GM18508 (cell line): ENCODE data around the gene SLC35G4.
"Not testable (repeated sequence)": the region's sequence is repeated elsewhere in the genome, so short reads cannot be mapped to it uniquely, and the experiment has no call there.

Experiments
- ATAC-seq: cut with Tn5 transposase; IDR thresholded peaks from one replicate; pipeline ENCODE4 v1.9.1; 2021; ENCODE audit warnings: moderate number of reproducible peaks; ENCODE audit not compliant: insufficient read depth, unreplicated experiment

SLC35G4 gene

GRCh38 chr18:11609488-11609887, at the start of gene SLC35G4:
TSS of gene SLC35G4 (plus strand) at chr18:11609596. CDS start at chr18:11609596, 0 bp downstream.
- ATAC-seq: not testable (repeated sequence)

DNA sequence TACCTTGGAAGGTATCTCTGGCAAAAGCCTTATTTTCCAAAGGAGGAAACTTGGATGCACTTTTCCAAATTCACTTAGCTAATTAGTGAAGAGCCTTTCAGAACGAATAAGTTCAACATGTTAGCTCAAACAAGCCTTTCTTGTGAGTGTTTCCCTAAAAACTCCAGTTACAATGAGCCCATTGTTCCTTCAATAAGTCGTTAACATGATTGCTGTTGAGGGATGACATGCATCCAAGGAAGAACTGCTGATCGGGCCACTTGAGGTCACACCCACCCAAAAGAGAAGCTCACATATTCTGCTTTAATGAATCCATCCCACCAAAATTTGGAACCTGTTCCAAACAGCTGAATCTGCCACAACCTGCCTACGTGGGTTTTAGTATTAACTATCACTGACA, 48.1 kb upstream of the SLC35G4 start:
- no peak for ATAC-seq

- no peak for ATAC-seq
Observed at GRCh38 chr18:11565716-11566115, 43.7 kb upstream of the SLC35G4 start.

GRCh38 chr18:11566236-11566965, 43.0 kb upstream of the SLC35G4 start:
- no peak for ATAC-seq

- ATAC-seq: no peak
Observed at GRCh38 chr18:11567396-11567795, 42.0 kb upstream of the SLC35G4 start.

DNA sequence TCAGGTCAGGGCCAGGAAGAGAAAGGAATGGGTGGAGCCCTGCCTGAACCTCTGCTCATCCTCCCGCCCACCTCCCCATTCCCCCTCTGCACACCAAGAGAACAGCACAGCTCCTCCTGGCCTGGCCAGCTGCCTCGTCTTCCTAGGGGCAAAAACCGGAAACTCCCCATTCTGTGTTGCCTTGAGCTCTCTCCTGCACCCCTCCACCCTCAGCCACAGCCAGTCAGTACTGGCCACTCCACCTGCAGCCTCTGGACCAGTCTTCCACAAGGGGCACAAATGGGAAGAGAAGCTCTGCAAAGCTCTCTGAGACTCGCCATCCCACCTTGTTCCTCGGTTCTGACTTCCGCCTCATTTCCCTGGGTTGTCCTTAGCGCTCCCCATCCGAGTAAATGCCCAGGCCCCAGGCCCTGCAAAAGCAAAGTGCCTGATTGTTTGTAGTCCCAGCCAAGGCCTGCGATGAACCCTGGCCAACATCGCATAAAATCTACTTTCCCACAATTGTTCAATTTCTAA, 39.3 kb upstream of the SLC35G4 start:
- ATAC-seq: no peak

GRCh38 chr18:11570769-11571412, 38.5 kb upstream of the SLC35G4 start:
- ATAC-seq: no peak

GRCh38 chr18:11572201-11572600, 37.2 kb upstream of the SLC35G4 start:
- ATAC-seq: no peak

GRCh38 chr18:11574545-11574944, 34.9 kb upstream of the SLC35G4 start:
- no peak for ATAC-seq

DNA sequence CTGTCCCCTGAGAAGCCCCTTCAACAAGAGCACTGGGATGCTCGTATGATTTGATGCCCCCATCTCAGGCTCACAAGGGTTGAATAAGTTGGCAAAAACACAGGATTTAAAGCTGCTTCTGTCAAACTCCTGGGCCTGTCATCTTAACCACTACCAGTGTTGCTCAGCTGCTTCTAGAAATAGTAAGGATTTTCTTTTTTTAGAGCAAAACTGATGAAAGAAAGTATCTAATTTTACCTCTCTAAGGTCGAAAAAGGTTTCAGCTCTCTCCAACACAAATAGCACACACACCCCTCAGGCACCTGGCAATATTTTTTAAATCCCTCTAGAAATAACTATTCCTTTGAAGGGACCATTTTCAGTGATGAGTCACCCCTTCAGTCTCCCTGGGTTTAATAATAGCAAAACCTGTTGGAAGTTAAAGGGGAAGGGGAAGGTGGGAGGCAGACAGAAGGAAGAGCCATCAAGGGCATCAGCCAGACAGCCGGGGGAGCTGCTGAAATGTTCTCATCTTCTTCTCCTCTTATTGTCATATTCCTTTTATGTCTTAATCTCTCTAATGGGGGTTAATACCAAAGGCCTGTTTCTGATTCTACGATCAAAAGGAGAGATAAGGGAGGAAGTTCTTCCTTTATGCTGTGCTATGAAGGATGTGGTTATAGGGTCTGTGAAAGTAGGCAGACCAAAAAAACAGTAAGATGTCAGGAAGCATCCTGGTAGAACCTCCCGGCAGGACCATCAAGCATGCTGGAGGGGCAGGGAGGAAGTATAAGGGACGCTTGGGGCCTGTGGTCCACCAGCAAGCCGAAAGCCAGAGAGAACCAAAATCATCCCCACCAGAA, 31.9 kb upstream of the SLC35G4 start:
- no peak for ATAC-seq

DNA sequence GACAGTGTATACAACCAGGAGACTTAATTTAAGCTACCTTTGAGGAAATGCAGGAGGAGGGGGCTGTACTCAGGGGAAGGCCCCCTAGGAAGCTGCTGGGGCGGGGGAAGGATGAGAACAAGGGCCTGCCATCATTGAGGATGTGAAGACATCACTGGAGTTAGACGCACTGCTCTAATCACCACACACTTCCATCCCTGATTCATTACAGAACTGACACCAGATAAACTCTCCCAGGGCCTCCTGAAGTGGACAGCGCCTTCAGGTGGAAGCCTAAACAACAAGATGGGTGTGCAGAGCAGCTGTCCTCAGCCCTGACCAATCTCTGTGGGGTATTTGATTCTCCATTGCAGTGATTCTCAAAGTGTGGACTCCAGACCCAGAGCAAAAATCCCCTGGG, 30.6 kb upstream of the SLC35G4 start:
- no peak for ATAC-seq

GRCh38 chr18:11579916-11580315, 29.5 kb upstream of the SLC35G4 start:
- ATAC-seq: no peak

- no peak for ATAC-seq
Observed at GRCh38 chr18:11581286-11581685, 28.1 kb upstream of the SLC35G4 start.

DNA sequence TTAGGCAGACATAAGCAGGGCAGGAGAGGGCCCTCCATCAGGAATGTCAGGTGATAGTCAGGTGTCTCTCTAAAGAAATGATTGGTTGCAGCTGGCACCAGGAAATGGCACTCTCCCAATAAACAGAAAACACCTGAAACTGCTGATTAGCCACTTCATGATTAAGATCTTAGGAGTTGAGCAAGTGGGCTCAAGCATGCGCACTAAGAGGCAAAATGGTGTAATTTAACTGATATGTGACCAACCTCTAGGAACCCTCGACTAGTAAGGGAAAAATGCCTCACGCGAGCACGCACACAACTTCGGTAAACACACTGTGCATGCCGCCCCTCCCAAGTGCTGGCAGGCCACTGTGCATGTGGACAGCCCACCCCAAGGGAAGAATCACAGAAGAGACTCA, 23.8 kb upstream of the SLC35G4 start:
- ATAC-seq: no peak

DNA sequence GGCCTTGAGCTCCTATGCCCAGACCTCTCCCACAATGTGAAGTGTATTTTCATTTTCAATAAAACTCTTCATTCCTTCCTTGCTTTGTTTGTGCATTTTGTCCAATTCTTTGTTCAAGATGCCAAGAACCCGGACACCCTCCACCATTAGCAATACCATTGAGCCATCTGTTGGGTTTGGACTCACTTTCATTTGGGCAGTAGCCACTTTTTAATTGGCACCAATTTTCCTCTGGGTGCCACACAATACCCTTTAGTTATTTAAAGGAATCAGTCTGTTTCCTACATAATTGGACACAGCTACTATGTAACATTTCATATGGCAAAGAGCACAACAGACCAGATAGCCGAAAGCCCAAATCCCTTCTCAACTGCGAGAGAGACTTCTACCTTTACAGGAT, 22.5 kb upstream of the SLC35G4 start:
- no peak for ATAC-seq

GRCh38 chr18:11587432-11587831, 22.0 kb upstream of the SLC35G4 start:
- ATAC-seq: no peak

DNA sequence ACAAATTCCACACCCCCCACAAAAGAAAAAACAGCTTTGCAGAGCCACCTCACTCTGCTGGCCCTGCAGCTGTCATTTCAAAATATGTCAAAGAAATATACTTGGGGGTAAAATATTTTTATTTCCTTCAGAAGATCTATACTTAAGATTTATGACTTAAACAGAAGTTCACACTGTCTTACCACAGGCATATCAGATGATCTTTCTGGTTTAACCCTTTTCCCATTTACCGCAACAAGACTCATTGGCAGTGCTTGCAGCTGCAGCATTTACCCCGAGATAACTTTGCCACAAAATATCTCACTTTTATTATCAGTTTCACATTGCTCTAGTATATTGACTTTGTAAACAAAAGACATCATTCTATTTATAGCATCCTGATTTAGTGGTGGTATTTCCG, 21.6 kb upstream of the SLC35G4 start:
- ATAC-seq: no peak

DNA sequence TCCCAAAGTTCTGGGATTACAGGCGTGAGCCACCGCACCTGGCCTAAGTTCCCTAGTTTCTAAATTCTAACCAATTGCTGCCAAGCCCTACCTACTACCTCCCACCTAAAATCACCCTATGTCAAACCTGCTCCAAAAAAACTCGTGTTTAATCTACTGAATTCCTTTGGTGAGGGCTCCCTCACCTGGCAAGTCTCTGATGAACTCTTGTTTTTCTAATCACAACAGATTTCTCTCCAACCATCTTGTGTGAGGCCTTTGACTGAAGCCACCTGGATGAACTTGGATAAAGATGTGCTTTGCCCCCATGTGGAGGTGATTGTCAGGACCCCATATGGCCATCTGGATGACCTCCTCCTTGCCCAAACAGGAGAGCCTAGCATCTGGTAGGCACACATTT, 17.4 kb upstream of the SLC35G4 start:
- no peak for ATAC-seq

DNA sequence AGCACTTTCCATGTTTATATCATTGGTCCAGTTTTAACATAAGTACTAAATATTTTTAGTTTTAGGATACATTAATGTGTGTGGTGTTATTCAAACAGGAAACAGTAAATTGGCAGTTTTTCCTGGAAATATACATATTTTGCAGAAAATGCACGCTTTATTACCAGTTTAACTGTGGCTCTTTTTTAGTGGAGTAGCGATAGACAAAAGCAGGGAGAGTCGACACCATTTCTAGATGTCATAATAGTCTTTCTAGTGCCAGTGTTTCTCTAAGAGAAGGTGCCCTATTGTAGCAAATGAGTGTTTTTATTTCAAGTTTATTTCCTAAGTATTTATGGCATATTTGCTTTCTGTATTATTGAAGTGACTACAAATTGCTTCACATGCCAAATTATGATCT, 9.1 kb upstream of the SLC35G4 start:
- ATAC-seq: no peak

- no peak for ATAC-seq
Observed at GRCh38 chr18:11607906-11608305, 1.5 kb upstream of the SLC35G4 start.

DNA sequence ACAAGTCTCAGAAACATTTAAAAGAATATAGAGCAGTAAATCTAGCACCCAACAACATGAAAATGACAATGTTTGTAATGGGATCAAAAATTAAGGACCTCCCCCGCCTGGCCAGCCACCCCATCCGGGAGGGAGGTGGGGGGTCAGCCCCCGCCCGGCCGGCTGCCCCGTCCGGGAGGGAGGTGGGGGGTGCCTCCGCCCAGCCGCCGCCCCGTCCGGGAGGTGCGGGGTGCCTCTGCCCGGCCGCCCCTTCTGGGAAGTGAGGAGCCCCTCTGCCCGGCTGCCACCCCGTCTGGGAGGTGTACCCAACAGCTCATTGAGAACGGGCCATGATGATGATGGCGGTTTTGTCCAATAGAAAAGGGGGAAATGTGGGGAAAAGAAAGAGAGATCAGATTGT, 778 bp upstream of the SLC35G4 start:
- not testable (repeated sequence) for ATAC-seq
